Measurements from ENCODE around the gene UPF3B. TPM values are rescaled to one million over a fixed set of nuclear protein-coding genes. Genes with fewer than 3 reads are reported as not detected.
A peak's percentile ranks its signal among the peaks of the same experiment; 100 is the strongest.
"Not testable (repeated sequence)": the region's sequence is repeated elsewhere in the genome, so short reads cannot be mapped to it uniquely, and the experiment has no call there.

UPF3B gene
- polyA plus RNA-seq, 1 donor: 17.0 TPM

DNA sequence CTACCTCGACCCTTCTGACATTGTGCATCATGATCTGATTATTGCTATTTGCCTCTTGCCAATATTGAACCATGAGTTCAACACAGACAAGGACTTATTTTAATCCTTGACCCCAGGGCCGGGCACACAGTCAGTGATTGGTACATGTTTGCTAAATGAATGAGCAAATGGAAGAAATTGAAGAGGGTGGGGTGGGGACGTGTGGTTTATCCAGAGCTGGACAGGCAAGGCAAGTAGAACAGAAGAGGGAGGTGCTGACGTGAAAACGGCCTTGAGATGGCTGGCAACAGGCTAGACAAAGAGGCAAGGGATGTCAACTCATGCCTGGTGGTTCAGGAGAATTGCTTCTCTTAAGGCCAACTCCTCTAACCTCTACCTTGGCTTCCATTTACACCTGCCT, 28.5 kb downstream of the UPF3B start:
- H3K27ac ChIP-seq (ENCODE audit: low read length); H3K27me3 ChIP-seq (ENCODE audit: control insufficient read depth, insufficient read depth, low read length); H3K4me3 ChIP-seq (ENCODE audit: low read length); H3K36me3 ChIP-seq (ENCODE audit: control insufficient read depth, insufficient read depth, low read length); H3K4me1 ChIP-seq (ENCODE audit: control insufficient read depth, insufficient read depth, low read length); H3K9me3 ChIP-seq (ENCODE audit: control insufficient read depth, low read depth, low read length); DNase-seq: not testable (repeated sequence)
- WGBS (ENCODE audit: insufficient coverage, low lambda C conversion rate): no CpG with 5 or more reads among the region's 5 CpGs

DNA sequence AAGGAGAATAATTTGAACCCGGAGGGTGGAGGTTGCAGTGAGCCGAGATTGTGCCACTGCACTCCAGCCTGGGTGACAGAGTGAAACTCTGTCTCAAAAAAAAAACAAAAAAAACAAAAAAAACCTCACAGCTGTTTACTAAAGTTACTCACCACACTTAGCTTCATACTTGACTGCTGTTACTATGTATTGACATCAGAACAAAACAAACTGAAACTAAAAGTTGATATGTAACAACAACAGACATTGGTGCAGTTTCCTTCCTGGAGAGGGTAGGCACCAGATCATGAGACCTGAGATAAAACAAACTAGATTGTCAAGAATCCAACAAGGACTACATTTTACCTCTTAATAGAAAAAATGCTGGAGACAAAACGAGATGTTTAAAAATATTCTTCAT, 31.1 kb downstream of the UPF3B start:
- not testable (repeated sequence) for H3K27me3 ChIP-seq (ENCODE audit: control insufficient read depth, insufficient read depth, low read length); H3K9me3 ChIP-seq (ENCODE audit: control insufficient read depth, low read depth, low read length); H3K27ac ChIP-seq (ENCODE audit: low read length); H3K4me3 ChIP-seq (ENCODE audit: low read length); H3K4me1 ChIP-seq (ENCODE audit: control insufficient read depth, insufficient read depth, low read length); H3K36me3 ChIP-seq (ENCODE audit: control insufficient read depth, insufficient read depth, low read length)
- no CpG with 5 or more reads among the region's 3 CpGs for WGBS (ENCODE audit: insufficient coverage, low lambda C conversion rate)
- peak; percentile 5 to 52 for DNase-seq

- WGBS (ENCODE audit: insufficient coverage, low lambda C conversion rate): no CpG with 5 or more reads among the region's 6 CpGs
- no peaks in the 10 kb centered on the region for H3K9me3 ChIP-seq (ENCODE audit: control insufficient read depth, low read depth, low read length)
Observed at GRCh38 chrX:119817130-119817690, 35.6 kb downstream of the UPF3B start.

GRCh38 chrX:119816300-119816699, 36.5 kb downstream of the UPF3B start:
- H3K4me3 ChIP-seq (ENCODE audit: low read length): no peak overlapping the region
- no peaks in the 10 kb centered on the region for H3K9me3 ChIP-seq (ENCODE audit: control insufficient read depth, low read depth, low read length)
- no peak for DNase-seq
- no peak overlapping the region for H3K27ac ChIP-seq (ENCODE audit: low read length)
- no peaks in the 10 kb centered on the region for H3K27me3 ChIP-seq (ENCODE audit: control insufficient read depth, insufficient read depth, low read length)
- no peaks in the 10 kb centered on the region for H3K4me1 ChIP-seq (ENCODE audit: control insufficient read depth, insufficient read depth, low read length)
- no CpG with 5 or more reads among the region's 3 CpGs for WGBS (ENCODE audit: insufficient coverage, low lambda C conversion rate)
- H3K36me3 ChIP-seq (ENCODE audit: control insufficient read depth, insufficient read depth, low read length): no peaks in the 10 kb centered on the region

More at GRCh38 chrX:119817130-119817690, 35.6 kb downstream of the UPF3B start:
- Histone ChIP-seq H3K27me3 (ENCODE audit: control insufficient read depth, insufficient read depth, low read length) (no peaks in the 10 kb centered on the region), H3K4me1 (ENCODE audit: control insufficient read depth, insufficient read depth, low read length) (no peaks in the 10 kb centered on the region), H3K27ac (ENCODE audit: low read length) (no peak overlapping the region), H3K36me3 (ENCODE audit: control insufficient read depth, insufficient read depth, low read length) (no peaks in the 10 kb centered on the region), H3K4me3 (ENCODE audit: low read length) (no peak overlapping the region)
- DNase-seq: no peak

GRCh38 chrX:119809185-119809666, 43.5 kb downstream of the UPF3B start:
- no peak overlapping the region for H3K4me3 ChIP-seq (ENCODE audit: low read length)
- no peaks in the 10 kb centered on the region for H3K36me3 ChIP-seq (ENCODE audit: control insufficient read depth, insufficient read depth, low read length)
- no CpG with 5 or more reads among the region's 1 CpG for WGBS (ENCODE audit: insufficient coverage, low lambda C conversion rate)
- H3K9me3 ChIP-seq (ENCODE audit: control insufficient read depth, low read depth, low read length): no peaks in the 10 kb centered on the region
- H3K4me1 ChIP-seq (ENCODE audit: control insufficient read depth, insufficient read depth, low read length): no peaks in the 10 kb centered on the region
- no peak for DNase-seq
- H3K27me3 ChIP-seq (ENCODE audit: control insufficient read depth, insufficient read depth, low read length): no peaks in the 10 kb centered on the region
- H3K27ac ChIP-seq (ENCODE audit: low read length): no peak overlapping the region

GRCh38 chrX:119808461-119808860, 44.3 kb downstream of the UPF3B start:
- no CpG with 5 or more reads among the region's 4 CpGs for WGBS (ENCODE audit: insufficient coverage, low lambda C conversion rate)
- not testable (repeated sequence) for H3K36me3 ChIP-seq (ENCODE audit: control insufficient read depth, insufficient read depth, low read length); DNase-seq; H3K27me3 ChIP-seq (ENCODE audit: control insufficient read depth, insufficient read depth, low read length); H3K9me3 ChIP-seq (ENCODE audit: control insufficient read depth, low read depth, low read length); H3K4me1 ChIP-seq (ENCODE audit: control insufficient read depth, insufficient read depth, low read length); H3K27ac ChIP-seq (ENCODE audit: low read length); H3K4me3 ChIP-seq (ENCODE audit: low read length)

- no peak for DNase-seq
- no CpG with 5 or more reads among the region's 8 CpGs for WGBS (ENCODE audit: insufficient coverage, low lambda C conversion rate)
- Histone ChIP-seq H3K27ac (ENCODE audit: low read length) (no peak overlapping the region), H3K4me1 (ENCODE audit: control insufficient read depth, insufficient read depth, low read length) (no peaks in the 10 kb centered on the region), H3K4me3 (ENCODE audit: low read length) (no peak overlapping the region), H3K27me3 (ENCODE audit: control insufficient read depth, insufficient read depth, low read length) (no peaks in the 10 kb centered on the region), H3K36me3 (ENCODE audit: control insufficient read depth, insufficient read depth, low read length) (no peaks in the 10 kb centered on the region), H3K9me3 (ENCODE audit: control insufficient read depth, low read depth, low read length) (no peaks in the 10 kb centered on the region)
Observed at GRCh38 chrX:119802546-119802945, 50.2 kb downstream of the UPF3B start.

- H3K36me3 ChIP-seq (ENCODE audit: control insufficient read depth, insufficient read depth, low read length): no peaks in the 10 kb centered on the region
- no peak overlapping the region for H3K4me3 ChIP-seq (ENCODE audit: low read length)
- H3K4me1 ChIP-seq (ENCODE audit: control insufficient read depth, insufficient read depth, low read length): no peaks in the 10 kb centered on the region
- DNase-seq: no peak
- WGBS (ENCODE audit: insufficient coverage, low lambda C conversion rate): 100% methylated on average over 1 of the region's 2 CpGs
- H3K27me3 ChIP-seq (ENCODE audit: control insufficient read depth, insufficient read depth, low read length): no peaks in the 10 kb centered on the region
- no peaks in the 10 kb centered on the region for H3K9me3 ChIP-seq (ENCODE audit: control insufficient read depth, low read depth, low read length)
- no peak overlapping the region for H3K27ac ChIP-seq (ENCODE audit: low read length)
Observed at GRCh38 chrX:119801253-119802221, 51.2 kb downstream of the UPF3B start.

DNA sequence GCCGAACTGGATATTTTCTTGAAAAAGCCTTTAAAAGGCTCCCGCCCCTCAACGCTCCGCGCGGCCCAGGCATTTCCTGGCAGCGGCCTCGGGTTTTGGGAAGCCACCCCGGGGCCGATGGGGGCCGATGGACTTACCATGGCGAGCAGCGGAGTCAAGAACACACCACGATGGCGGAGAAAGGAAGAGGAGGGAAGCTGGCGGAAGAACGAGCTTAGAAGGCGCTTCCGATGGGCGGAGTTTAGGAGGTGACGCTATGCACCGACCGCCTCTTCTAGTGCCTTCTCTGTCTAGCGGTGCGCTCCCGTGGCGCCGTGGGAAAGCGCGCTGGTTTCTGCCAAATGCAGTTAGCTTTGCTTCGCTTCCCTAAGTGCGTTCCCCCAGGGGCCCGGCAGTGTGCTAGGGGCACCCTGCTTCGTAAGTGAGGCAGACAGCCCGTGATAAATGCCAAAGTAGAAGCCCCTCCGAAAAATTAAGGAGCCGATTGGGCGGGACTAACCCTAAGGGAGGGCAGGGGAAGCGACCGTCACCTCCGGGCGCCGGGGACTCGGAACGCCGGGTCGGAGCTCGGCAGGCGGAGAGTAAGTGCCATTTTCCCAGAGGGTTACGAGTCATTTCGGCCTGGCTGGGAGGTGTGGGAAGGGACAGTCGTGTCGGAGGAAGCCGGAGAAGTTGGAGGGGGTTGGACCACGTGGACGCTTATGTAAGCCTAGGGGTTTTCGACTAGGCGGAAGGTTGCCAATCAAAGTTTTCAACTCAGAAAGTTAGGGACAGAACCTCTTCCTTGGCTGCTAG, 61.1 kb downstream of the UPF3B start, which contains the start of gene RPL39:
RPL39 (minus strand) TSS at position 194 of the 795 bp plus-strand sequence; CDS start at position 140, 54 bp downstream.
- no peaks in the 10 kb centered on the region for H3K9me3 ChIP-seq (ENCODE audit: control insufficient read depth, low read depth, low read length)
- no peaks in the 10 kb centered on the region for H3K27me3 ChIP-seq (ENCODE audit: control insufficient read depth, insufficient read depth, low read length)
- no CpG with 5 or more reads among the region's 58 CpGs for WGBS (ENCODE audit: insufficient coverage, low lambda C conversion rate)
- H3K36me3 ChIP-seq (ENCODE audit: control insufficient read depth, insufficient read depth, low read length): peaks cover 23% of the 10 kb centered on the region
- H3K4me1 ChIP-seq (ENCODE audit: control insufficient read depth, insufficient read depth, low read length): peaks cover 7% of the 10 kb centered on the region
- H3K27ac ChIP-seq (ENCODE audit: low read length): peak within 1 kb of the TSS; percentile 97
- DNase-seq: peak; percentile 82 to 92
- H3K4me3 ChIP-seq (ENCODE audit: low read length): peak within 1 kb of the TSS; percentile 95

GRCh38 chrX:119790977-119791436, 61.8 kb downstream of the UPF3B start:
- peak; percentile 16 to 62 for DNase-seq
- Histone ChIP-seq H3K4me3 (ENCODE audit: low read length) (peak overlapping the region; percentile 95), H3K9me3 (ENCODE audit: control insufficient read depth, low read depth, low read length) (no peaks in the 10 kb centered on the region), H3K27ac (ENCODE audit: low read length) (peak overlapping the region; percentile 97), H3K36me3 (ENCODE audit: control insufficient read depth, insufficient read depth, low read length) (peaks cover 23% of the 10 kb centered on the region), H3K27me3 (ENCODE audit: control insufficient read depth, insufficient read depth, low read length) (no peaks in the 10 kb centered on the region), H3K4me1 (ENCODE audit: control insufficient read depth, insufficient read depth, low read length) (peaks cover 7% of the 10 kb centered on the region)
- no CpG with 5 or more reads among the region's 31 CpGs for WGBS (ENCODE audit: insufficient coverage, low lambda C conversion rate)

Measured in large intestine (tissue), 3 donors.